K562 (cell line): ENCODE data around the gene UGT1A10. TPM values are rescaled to one million over a fixed set of nuclear protein-coding genes. Genes with fewer than 3 reads are reported as not detected.

Source experiments
- ATAC-seq: fragments of 200-7000 bp; cut with Tn5 transposase; 3 replicates; pipeline ENCODE4 v1.9.1; 2020; ENCODE audit warnings: moderate library complexity
- BruUV-seq: library from RNA; stranded (reverse); fragments of 400-500 nt; replicated peaks from 2 replicates; lab custom pipeline; 2021; lab: Mats Ljungman, UMichigan
- CTCF ChIA-PET: fragments of 300-600 bp; formaldehyde crosslinking; extraction: SDS; loops from one replicate; lab custom pipeline; 2021; ENCODE audit warnings: low intra/inter-chr PET ratio; lab: Yijun Ruan, JAX
- POLR2A ChIA-PET: fragments of 300-600, 350-650 bp; sonication (Branson Sonifier 250); formaldehyde crosslinking; extraction: SDS; loops from one replicate; lab custom pipeline; 2021; ENCODE audit warnings: antibody characterized with exemption, inconsistent platforms; lab: Yijun Ruan, JAX
- DNase-seq, 4 experiments: peaks; one replicate each; pipeline versions ENCODE4 v3.0.0 to v3.0.0-alpha.2; 2011 to 2018; ENCODE audit warnings: low spot score in 3 of 4, mixed read lengths in 3 of 4; ENCODE audit errors: extremely low read depth in 1 of 4
- FAIRE-seq: peaks from 2 replicates; lab custom pipeline; 2011; peaks lifted over from hg19 to GRCh38; lab: Jason Lieb, UNC
- H2AFZ ChIP-seq: 2 replicates; pipeline ENCODE4 v1.6.0; 2011; ENCODE audit warnings: low read depth, low read length, control low read depth, inconsistent platforms
- H3K27ac ChIP-seq: fragments of 200-600 bp; 3 replicates; pipeline ENCODE4 v1.8.0; 2011; ENCODE audit warnings: low read depth, mild to moderate bottlenecking, control low read depth, inconsistent platforms, low read length, moderate library complexity, mixed read lengths; ENCODE audit errors: extremely low read depth
- H3K27me3 ChIP-seq, 2 experiments: fragments of 300-600 bp in 1 of 2; 2 replicates in 1 of 2; 3 replicates in 1 of 2; pipeline versions ENCODE4 v1.6.0 to v1.8.0; 2011; ENCODE audit warnings: inconsistent platforms in 2 of 2, low read length in 2 of 2, mild to moderate bottlenecking in 1 of 2, mixed read lengths in 1 of 2, moderate library complexity in 1 of 2; ENCODE audit not compliant: control insufficient read depth in 2 of 2, insufficient read depth in 2 of 2
- H3K36me3 ChIP-seq: fragments of 300-600 bp; 3 replicates; pipeline ENCODE4 v1.8.0; 2011; ENCODE audit warnings: mild to moderate bottlenecking, low read length, inconsistent platforms; ENCODE audit not compliant: control insufficient read depth, insufficient read depth
- H3K4me1 ChIP-seq, 2 experiments: fragments of 200-600 bp in 1 of 2; replicated peaks in 1 of 2; 2 replicates in 1 of 2; 3 replicates in 1 of 2; pipeline versions ENCODE4 v1.5.1 to v1.8.0; 2011; ENCODE audit warnings: inconsistent platforms in 2 of 2, low read length in 2 of 2, mild to moderate bottlenecking in 1 of 2, mixed read lengths in 1 of 2, moderate library complexity in 1 of 2; ENCODE audit not compliant: control insufficient read depth in 2 of 2, insufficient read depth in 2 of 2
- H3K4me2 ChIP-seq: 2 replicates; pipeline ENCODE4 v1.6.1; 2011; ENCODE audit warnings: low read length, control low read depth, inconsistent platforms, mixed read lengths; ENCODE audit not compliant: insufficient read depth
- H3K4me3 ChIP-seq: fragments of 200-600 bp; sonication (generic), shearing (Covaris generic); 2 replicates; pipeline ENCODE4 v1.5.1; 2016; ENCODE audit warnings: control low read depth, inconsistent platforms
- H3K79me2 ChIP-seq: fragments of 200-600 bp; 3 replicates; pipeline ENCODE4 v1.8.0; 2011; ENCODE audit warnings: low read length, inconsistent platforms; ENCODE audit not compliant: control insufficient read depth, insufficient read depth
- H3K9ac ChIP-seq, 2 experiments: 2 replicates each; pipeline versions ENCODE4 v1.6.0 to v1.6.1; 2011; ENCODE audit warnings: low read depth in 2 of 2, low read length in 2 of 2, control low read depth in 1 of 2, inconsistent platforms in 1 of 2, mild to moderate bottlenecking in 1 of 2, mixed read lengths in 1 of 2; ENCODE audit not compliant: insufficient read depth in 1 of 2
- H3K9me1 ChIP-seq: one replicate; pipeline ENCODE4 v1.6.0; 2011; ENCODE audit warnings: inconsistent platforms, mild to moderate bottlenecking, low read length, moderate library complexity; ENCODE audit not compliant: control insufficient read depth, insufficient read depth
- H3K9me3 ChIP-seq: replicated peaks from 2 replicates; pipeline ENCODE4 v1.5.1; 2011; ENCODE audit warnings: low read depth, low read length, inconsistent platforms; ENCODE audit not compliant: control insufficient read depth, insufficient read depth
- H4K20me1 ChIP-seq: replicated peaks from 2 replicates; pipeline ENCODE4 v1.6.1; 2011; ENCODE audit warnings: low read length, inconsistent platforms, mixed read lengths; ENCODE audit not compliant: control insufficient read depth, insufficient read depth
- ESRRA ChIP-seq: fragments of 450-650 bp; IDR thresholded peaks from 2 replicates; pipeline ENCODE4 v1.6.1; 2014; ENCODE audit warnings: low read depth, mild to moderate bottlenecking, moderate library complexity, borderline replicate concordance
- KAT8 ChIP-seq: fragments of 450-650 bp; IDR thresholded peaks from 2 replicates; pipeline ENCODE4 v1.6.1; 2016; ENCODE audit warnings: low read depth, mild to moderate bottlenecking
- KDM1A ChIP-seq, 2 experiments: fragments of 450-650 bp; IDR thresholded peaks; 2 replicates each; pipeline ENCODE4 v1.6.1; 2016; ENCODE audit warnings: mild to moderate bottlenecking in 2 of 2
- NONO ChIP-seq, 2 experiments: fragments of 200-400 bp in 1 of 2; fragments of 450-650 bp in 1 of 2; formaldehyde crosslinking in 1 of 2; IDR thresholded peaks; 2 replicates each; pipeline ENCODE4 v1.6.1; 2017; ENCODE audit warnings: low read depth in 2 of 2, mild to moderate bottlenecking in 2 of 2, moderate library complexity in 2 of 2, low read length in 1 of 2
- SFPQ ChIP-seq: fragments of 200-400 bp; formaldehyde crosslinking; IDR thresholded peaks from 2 replicates; pipeline ENCODE4 v1.6.1; 2017; ENCODE audit warnings: mild to moderate bottlenecking, low read depth, low read length, moderate library complexity
- SMAD1 ChIP-seq: fragments of 150-350 bp; IDR thresholded peaks from 2 replicates; pipeline ENCODE4 v1.6.1; 2014; ENCODE audit warnings: low read length, low read depth; ENCODE audit not compliant: partially characterized antibody
- TFE3 ChIP-seq: fragments of 450-650 bp; formaldehyde crosslinking; IDR thresholded peaks from 2 replicates; pipeline ENCODE4 v1.4.0; 2020; ENCODE audit warnings: mild to moderate bottlenecking, mixed read lengths
- TSHZ1 ChIP-seq: fragments of 250-450 bp; sonication (Bioruptor Pico); IDR thresholded peaks from 2 replicates; pipeline ENCODE4 v1.4.0; 2020; ENCODE audit warnings: mild to moderate bottlenecking, moderate library complexity
- ZBTB12 ChIP-seq: fragments of 250-450 bp; sonication (Bioruptor Pico); IDR thresholded peaks from 2 replicates; pipeline ENCODE4 v1.4.0; 2020
- ZNF184 ChIP-seq: sonication (generic); formaldehyde crosslinking; IDR thresholded peaks from 2 replicates; pipeline ENCODE4 v1.5.0; 2020; ENCODE audit warnings: missing genetic modification reagents
- ZNF253 ChIP-seq: fragments of 250-450 bp; sonication (Bioruptor Pico); conservative IDR thresholded peaks from 2 replicates; pipeline ENCODE4 v1.6.1; 2021; ENCODE audit warnings: mild to moderate bottlenecking
- ZNF395 ChIP-seq: fragments of 200-800 bp; sonication (Bioruptor generic); IDR thresholded peaks from 2 replicates; pipeline ENCODE4 v1.6.1; 2017; ENCODE audit warnings: missing genetic modification characterization, missing compliant biosample characterization
- ZNF668 ChIP-seq: fragments of 250-450 bp; sonication (Bioruptor Pico); IDR thresholded peaks from 2 replicates; pipeline ENCODE4 v1.8.0; 2022; ENCODE audit warnings: mild to moderate bottlenecking, inconsistent platforms
- WGBS: fragments of 100-300 bp; shearing (Covaris generic); methylation state at CpG from one replicate; pipeline ENCODE4 v1.1.6; 2016; ENCODE audit warnings: low coverage, mixed read lengths; ENCODE audit not compliant: insufficient coverage; ENCODE audit errors: missing lambda C conversion rate; 5-methylcytosine and 5-hydroxymethylcytosine counted together
- in situ Hi-C: fragments of 300-500 bp; cut with MboI; formaldehyde crosslinking; loops from 4 replicates; pipeline ENCODE4 v1.15.0; 2018; ENCODE audit warnings: inconsistent platforms, mixed read lengths
- intact Hi-C: fragments of 100-400 bp; cut with micrococcal nuclease; formaldehyde crosslinking; loops from 2 replicates; pipeline ENCODE4 v1.14.2; 2022
- polyA plus RNA-seq, 8 experiments: library from polyadenylated mRNA; depleted of rRNA in 4 of 8; stranded (reverse) in 5 of 8; unstranded in 3 of 8; fragments of >200 nt; fragmentation: Nextera tagmentation in 2 of 8; fragmentation: Illumina TruSeq in 1 of 8; extraction: Ambion mirVana in 2 of 8; extraction: Trizol in 1 of 8; gene quantifications; 2 replicates each; pipeline versions ENCODE4 v1.2.1 to v1.2.3, GENCODE V29; 2011 to 2014; ENCODE audit warnings: inconsistent platforms in 1 of 8, missing spikeins in 1 of 8
- total RNA-seq, 7 experiments: library from RNA; depleted of rRNA in 6 of 7; stranded (reverse); fragments of >200 nt in 6 of 7; fragmentation: Illumina TruSeq in 2 of 7; extraction: Trizol in 2 of 7; gene quantifications; 2 replicates each; pipeline versions ENCODE4 v1.2.1 to v1.2.3, GENCODE V29; 2011 to 2021; ENCODE audit warnings: low replicate concordance in 1 of 7

The UGT1A10 gene
- total and polyA plus RNA-seq, 9 of the 15 experiments (the other 6 are each of a cell fraction or from before 2014, with no cell fraction given), result not detected

- CTCF ChIA-PET, result interaction anchor here (0.6 kb wide), 1 partner anchor 1340 kb away, joined by 3 read pairs; no protein-coding TSS in a partner anchor
- FAIRE-seq (no peak), DNase-seq (no peak), ATAC-seq (no peak)
- Histone ChIP-seq H4K20me1 (no peaks in the 10 kb centered on the region), H3K9me1 (no peaks in the 10 kb centered on the region), H3K9me3 (no peaks in the 10 kb centered on the region), H3K4me3 (no peak overlapping the region), H3K4me2 (no peak overlapping the region), H3K27ac (no peak overlapping the region), H3K9ac (no peak overlapping the region), H3K79me2 (no peaks in the 10 kb centered on the region), H3K4me1 (no peaks in the 10 kb centered on the region; a peak in 1 of 5 replicates), H3K36me3 (no peaks in the 10 kb centered on the region), H2AFZ (no peak overlapping the region), H3K27me3 (peaks cover 0 to 8% of the 10 kb centered on the region in 2 experiments; a peak in 3 of 5 replicates)
- in situ Hi-C loops (no loop called here), intact Hi-C loops (no loop called here)
- POLR2A ChIA-PET, result no interaction called here
- no TSS peak for BruUV-seq
- WGBS, result 3% methylated on average over 6 of the region's 6 CpGs
- TF ChIP-seq TSHZ1 (CRISPR knock-in tag) (no peak), ZNF184 (CRISPR knock-in tag) (no peak), SFPQ (no peak), ZBTB12 (CRISPR knock-in tag) (no peak), ZNF253 (no peak), ZNF395 (no peak), SMAD1 (no peak), KDM1A (IDR thresholded peaks at IDR 0.05) (no peak), NONO (IDR thresholded peaks at IDR 0.05; ENCODE audit: low read depth in 2 of 2, low read length in 1 of 2) (no peak), ZNF668 (CRISPR knock-in tag) (no peak), ESRRA (no peak), KAT8 (no peak), TFE3 (CRISPR knock-in tag) (no peak)
Observed at GRCh38 chr2:233693963-233694362, 57.7 kb downstream of the UGT1A10 start.
